NOMO-1 (cell line): Measurements from ENCODE around the gene KIRREL3.
A peak's percentile ranks its signal among the peaks of the same experiment; 100 is the strongest.
"Not testable (repeated sequence)": the region's sequence is repeated elsewhere in the genome, so short reads cannot be mapped to it uniquely, and the experiment has no call there.

Experiments used
- DNase-seq, 2 experiments: peaks; one replicate each; lab custom pipeline; 2025; ENCODE audit not compliant: unreplicated experiment in 2 of 2; lab: John Stamatoyannopoulos, UW

The KIRREL3 gene

DNA sequence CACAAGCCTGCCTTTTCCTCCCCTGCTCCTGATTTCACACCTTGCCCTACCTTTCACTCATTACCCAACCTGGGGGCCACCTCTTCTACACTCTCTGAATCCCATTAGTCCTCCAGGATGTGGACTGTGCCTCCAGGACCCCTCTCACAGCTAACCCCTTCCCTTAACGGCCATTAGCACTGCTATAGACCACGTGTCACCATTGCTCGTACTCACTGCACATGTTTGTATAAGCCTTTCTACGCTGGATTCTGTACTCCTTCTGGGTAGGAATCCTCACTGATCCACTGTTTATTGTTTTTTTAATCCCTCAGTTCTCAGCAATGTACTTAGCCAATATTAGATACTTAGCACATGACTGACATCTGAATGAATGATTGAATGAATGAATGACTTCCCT is 40.9 kb downstream of the KIRREL3 start:
- no peak for DNase-seq

DNA sequence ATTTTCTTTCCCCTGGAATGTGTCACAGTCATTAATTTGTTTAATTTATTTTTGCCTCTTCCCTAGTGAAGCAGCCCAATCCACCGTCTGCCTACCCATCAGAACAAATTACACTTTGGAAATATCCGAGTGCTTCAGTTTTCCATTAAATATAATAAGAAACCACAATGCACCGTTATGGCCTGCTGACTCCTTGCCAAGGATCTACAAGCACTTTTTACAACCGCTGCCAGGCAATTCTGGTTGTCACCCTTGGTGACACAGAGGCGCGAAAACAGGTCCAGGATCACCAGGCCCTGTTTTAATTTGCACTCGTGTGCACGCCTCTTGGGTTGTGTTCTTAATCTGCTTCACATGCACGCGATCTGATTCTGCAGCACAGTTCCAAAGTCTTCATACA is 43.9 kb downstream of the KIRREL3 start:
- no peak for DNase-seq

DNA sequence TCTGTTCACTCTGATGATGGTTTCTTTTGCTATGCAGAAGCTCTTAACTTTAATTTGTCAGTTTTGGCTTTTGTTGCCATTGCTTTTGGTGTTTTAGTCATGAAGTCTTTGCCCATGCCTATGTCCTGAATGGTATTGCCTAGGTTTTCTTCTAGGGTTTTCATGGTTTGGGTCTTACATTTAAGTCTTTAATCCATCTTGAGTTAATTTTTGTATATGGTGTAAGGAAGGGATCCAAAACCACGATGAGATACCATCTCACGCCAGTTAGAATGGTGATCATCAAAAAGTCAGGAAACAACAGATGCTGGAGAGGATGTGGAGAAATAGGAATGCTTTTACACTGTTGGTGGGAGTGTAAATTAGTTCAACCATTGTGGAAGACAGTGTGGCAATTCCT is 48.0 kb downstream of the KIRREL3 start:
- not testable (repeated sequence) for DNase-seq

DNA sequence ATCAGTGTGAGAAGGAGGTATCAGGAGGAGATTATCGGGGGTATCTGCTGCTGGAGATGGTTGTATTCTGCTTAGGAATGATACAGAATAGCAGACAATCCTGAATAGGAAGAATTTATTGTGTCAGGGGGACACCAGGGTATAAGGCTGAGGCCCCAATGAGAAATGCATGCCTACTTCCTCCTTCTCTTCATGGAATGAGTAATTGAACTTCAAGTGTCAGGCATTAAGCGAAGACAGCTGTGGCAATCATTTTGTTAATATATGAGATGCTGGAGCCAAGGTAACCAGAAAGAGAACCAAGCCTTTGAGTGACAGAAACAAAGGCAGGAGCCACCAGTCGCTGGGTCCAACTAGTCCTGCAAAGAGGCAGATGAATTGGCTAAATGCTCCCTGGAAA is 49.1 kb downstream of the KIRREL3 start:
- DNase-seq: no peak

DNA sequence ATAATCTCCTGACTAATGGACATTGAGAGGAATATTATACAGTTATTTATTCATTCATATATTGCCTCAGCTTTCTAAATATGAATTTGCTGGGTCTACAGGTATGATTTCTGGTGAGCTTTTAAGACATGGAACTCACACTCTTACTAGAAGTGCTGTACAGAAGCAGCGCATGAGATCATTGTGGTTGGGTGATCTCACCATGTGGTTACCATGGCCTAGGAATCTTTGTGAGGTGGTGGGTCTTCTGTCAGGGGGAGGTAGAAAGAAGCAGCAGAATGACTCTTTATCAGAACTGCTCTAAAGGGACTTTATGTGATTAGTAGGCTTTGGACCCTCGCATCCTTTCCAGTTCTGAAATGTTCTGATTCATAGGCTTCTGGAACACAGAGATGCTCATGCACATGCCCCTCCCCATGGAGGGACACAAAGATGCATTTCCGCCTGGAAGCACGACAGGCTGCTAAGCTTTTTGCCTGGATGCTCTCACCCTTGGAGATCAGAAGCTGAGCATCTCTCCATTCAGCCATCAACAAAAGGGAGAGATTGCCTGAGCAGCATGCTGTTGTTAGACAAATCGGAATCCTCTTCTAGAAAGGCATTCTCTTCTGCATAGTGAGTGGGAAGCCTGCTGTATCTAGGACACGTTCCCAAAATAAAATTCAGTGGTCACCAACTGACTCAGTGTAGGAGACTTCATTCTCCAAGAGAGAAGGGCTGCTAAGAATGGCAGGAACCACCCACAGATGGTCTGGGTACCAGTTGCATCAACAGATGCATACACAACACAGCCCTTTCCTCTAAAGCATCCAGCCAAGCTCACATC is 51.3 kb downstream of the KIRREL3 start:
- DNase-seq: no peak

DNA sequence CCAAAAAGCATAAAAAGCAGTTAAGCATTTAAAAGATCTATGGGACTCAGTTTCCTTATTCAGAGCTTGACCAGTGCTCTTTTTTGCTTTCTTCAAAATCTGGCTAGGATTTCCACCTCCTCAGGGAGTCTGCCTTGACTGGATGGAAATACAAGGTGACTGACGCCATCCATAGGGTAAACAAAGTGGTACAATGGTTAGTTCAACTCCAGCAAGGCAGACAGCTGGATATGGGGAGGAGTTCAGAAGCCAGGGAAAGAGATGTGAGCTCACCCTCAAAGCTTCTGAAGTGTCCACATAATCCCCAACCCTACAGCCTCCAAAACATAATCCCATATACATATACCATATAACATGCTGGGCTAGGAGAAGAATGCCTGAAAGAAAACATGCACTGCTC is 52.0 kb downstream of the KIRREL3 start:
- DNase-seq: no peak

DNA sequence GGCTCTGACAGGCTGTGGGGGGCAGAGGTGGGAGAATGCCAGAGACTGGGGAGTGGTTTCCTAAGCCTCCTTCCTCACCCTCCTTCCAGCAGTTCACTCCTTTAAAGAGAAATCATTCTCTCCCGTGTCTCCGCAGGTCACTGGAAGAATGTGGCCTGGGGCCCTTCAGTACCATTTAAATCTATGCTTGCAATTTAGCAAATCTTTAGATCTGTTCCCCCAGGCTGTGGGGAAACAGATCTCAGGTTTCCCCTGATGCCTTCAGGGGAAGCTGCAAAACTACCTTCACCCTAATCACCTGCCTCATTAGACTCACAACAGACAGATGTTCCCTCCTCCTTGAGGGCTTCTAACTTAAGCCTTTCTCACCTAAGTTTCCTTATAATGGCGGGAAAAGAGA is 55.3 kb downstream of the KIRREL3 start:
- DNase-seq: no peak

DNA sequence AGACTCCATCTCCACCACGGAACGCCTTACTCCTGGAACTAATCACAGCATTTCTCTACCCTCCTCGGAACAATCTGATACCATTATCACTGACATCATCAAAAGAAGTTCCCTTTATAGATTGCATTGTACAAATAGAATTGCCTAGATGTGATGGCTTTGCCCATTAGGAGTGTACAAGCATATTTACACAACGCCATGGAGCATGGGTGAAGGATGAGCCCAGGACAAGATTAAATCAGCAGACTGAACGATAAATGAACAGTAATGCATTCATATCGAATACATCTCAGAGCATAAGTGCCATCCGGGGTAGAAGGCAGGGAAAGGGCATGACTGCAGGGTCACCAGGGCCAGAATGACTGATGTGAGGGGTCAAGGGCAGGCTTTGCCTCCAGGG is 57.3 kb downstream of the KIRREL3 start:
- DNase-seq: no peak

DNA sequence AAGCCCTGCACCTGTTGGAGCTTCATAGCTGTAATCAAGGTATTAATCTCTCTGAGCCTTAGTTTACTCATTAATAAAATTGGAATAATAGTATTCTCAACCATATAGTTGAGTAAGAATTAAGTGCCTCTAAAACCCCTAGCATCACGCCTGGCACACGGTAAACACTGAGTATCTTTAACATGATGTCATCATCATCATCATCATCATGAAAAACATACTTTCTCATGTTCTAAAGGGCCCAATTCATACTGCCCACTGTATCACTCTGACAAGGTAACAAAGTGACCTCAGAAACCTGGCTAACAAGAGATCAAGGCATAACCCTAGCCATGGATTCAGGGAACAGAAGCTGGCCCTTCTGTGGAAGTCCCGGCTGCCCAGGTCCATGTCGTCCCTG is 58.4 kb downstream of the KIRREL3 start:
- no peak for DNase-seq

DNA sequence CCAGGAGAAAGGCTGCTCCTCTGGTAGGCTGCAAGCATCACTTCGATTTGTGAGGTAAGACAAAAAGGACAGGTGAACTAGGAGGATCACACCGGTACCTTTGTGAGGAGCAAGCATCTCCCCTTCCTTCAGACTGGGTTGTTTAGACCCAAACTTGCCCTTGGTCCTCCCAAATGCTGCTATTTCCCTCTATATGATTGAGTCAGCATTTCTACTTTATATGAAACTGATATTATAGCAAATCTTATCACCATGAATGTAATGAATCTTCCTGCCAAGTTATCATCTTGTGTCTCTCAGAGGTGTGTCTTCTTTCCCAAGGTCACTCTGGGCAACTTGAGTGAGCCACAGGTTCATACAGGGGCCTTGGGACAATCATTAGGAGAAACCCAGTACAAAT is 61.0 kb downstream of the KIRREL3 start:
- no peak for DNase-seq

DNA sequence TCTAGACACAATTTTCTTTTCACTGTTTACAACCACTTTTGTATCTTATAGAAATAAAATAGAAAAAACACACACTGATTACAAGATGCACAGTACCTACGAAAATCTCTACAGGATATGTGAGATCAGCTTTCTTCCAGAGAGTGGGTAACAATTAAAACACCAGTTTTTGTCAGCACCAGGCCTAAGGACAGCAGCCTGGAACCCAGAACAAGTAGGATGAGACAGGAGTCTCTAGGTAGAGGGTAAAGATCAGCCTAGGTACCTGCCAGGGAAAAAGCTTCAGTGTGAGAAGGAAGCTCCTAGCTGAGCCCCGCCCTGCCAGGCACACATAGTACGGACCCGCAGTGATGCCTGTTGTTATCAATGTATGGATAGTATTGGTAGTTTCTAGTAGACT is 61.9 kb downstream of the KIRREL3 start:
- DNase-seq: no peak

DNA sequence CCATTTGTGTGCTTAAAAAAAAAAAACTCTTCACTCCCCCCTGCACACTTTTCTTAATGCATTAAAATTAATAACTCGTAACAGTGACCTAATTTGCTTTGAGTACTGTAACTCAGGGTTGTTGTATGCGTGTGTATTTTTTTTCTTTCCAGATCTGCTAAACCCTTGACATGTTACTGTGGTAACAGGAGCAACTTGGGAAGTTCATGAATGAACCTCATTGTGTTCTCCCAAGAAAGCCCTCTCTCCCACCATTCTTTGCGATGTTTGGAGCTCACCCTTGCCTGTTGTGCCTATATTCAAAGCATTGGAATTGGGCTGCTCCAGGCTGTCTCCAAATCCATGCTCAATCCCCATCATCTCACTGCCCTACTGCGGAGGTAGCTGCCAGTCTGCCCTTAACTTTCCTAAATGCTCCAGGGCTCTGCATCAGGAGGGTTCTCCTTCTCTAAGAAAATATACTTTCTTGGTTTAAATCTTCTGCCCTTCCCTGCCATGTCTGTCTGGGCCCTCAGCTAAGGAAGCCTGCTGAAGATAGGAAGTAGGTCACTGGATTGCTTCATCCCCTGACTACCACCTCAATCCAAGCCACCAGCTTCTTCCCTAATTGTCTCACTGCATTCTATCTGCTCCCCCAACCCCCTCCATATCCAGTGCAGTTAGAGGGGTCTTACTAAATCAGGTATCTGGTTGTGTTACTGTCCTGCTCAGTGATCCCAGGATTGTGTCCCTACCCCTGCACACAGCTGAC is 70.3 kb downstream of the KIRREL3 start:
- peak in 1 of 2 experiments; percentile 18 for DNase-seq

DNA sequence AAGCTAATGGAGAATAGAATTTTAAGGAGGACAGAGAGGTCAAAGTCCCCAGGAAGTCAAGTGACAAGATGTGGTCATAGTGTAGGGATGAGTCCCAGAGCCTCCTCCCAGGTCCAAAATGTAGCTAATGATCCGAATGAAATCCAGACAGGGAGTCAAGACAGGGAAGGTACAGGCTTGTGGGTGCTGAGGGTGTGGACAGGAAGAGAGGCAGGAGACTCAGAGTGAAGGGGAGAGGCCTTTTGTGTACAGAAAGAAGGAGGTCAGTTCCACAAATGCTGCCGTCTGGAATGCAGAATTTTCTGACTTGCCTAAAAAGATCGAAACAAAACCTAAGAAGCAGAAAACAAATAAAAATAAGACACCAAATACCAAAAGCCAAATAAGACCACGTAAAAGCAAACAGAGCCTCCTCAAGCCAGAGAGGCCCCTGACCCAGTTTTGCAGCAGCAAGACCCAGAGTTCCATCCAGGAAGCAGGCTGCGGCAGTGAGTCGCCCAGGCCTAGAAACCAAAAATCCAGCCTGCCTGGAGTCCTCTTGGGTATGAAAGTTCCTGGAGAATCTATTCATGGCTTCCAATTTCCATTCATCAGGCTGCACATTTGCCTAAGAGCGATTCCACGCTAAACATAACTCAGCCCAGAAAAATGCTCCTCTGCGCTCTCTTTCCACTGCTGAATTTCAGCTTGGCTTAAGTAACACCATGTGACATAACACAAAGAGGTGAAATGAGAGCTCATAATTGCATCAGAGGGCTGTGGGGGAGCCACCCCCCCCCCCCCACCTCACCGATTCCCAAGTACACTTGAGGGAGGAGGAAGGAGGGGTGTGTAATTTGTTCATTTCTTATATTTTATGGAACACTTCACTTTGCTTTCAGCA is 71.2 kb downstream of the KIRREL3 start:
- DNase-seq: no peak

DNA sequence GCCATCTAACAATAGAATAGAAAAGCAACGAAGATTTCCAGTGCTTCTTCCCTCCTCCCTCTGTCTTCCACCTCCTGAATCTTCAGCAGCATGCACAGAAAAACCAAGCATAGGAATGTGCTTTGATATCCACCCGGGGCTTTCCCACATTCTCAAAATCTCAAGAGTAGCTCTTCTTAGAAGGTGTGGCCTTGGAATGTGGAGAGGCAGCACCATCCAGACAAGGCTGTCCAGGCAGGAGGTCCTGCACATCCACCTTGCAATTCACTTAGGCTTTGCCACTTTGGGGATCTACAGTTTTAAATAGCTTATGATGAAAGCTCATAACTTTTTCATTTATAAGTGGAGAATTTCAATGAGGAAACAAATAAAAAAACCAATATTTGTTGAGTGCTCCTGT is 72.9 kb downstream of the KIRREL3 start:
- no peak for DNase-seq

DNA sequence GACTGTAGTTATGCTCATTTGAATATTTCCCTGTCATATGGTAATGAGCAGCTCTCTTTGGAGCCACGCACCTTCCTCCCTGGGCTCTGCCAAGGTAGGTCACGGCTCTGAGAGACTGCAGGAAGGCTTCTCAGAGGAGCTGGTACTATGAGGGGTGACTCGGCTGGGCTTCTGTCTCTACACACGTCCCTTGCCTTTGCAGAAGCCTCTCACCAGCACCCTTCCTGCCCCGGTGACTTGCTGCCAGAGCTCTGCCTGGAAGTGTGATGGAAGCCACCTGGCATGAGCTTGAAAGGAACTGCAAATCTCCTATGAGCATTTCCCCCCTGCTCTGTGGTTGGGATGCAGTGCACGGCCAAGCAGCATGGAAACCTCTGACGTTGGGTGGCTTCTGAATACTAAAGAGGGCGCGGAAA is 74.2 kb downstream of the KIRREL3 start:
- DNase-seq: no peak

DNA sequence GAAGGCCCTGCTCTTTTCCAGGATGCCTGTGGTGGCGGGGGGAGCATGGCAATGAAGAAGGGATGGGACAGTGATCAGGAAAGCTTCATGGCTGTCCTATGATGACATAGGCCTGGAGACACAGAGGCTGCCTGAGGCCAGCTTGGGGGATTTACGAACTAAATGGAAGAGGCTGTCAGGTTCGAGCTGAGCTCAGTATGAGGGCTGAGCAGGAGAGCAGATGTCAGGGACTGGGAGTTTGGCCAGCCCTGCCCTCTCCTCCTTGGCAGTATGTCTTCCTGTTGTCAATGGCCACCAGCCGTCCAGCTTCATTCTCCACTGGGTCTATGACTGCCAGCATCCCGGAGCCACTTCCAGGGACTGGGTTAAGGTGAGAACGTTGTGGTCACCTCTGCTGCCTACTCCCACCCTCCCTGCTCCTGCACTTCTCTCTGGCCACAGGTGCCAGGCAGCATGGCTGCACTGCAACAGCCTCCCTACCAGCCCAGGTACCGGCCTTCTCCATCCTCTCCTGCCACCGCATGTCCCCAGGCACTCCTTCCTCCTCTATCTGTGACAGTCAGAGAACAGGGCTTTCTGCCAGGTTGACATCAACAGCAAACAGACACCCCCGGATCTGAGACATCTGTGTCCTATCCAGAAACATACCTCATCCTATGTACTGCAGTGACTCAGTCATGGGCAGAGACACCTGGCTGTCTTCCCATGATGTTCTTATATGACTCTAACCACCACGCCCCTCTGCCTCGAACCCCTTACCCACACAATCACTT is 75.1 kb downstream of the KIRREL3 start:
- no peak for DNase-seq

DNA sequence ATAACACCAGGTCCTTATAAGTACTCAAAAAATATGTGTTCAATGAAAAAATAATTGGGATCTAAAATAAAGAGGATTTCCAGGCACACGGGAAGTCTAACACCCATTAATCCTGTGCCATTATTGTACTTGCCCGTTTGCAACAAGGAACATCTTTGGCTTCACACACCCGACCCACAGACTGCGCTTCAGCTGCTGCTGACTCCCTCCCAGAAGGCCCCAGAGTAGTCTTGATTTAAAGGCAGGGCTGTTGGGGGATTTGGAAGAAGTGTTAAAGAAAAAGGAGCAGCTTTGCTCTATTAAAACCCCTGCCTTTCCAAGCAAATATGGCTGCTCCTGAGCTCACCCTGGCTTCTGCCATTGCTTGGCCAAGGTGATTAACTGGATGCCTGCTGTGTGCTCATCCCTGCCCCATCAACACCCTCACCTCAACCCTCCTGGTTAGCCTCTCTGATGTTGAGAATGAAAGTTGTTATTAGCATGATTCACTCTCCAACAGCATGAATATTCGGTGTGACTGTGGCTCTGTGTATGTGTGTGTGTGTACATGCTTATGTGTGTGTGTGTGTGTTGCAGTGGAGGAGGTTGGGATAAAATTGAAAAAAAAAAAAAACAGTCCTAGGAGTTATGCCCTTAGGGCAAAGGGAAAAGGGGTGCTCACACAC is 76.1 kb downstream of the KIRREL3 start:
- DNase-seq: no peak

DNA sequence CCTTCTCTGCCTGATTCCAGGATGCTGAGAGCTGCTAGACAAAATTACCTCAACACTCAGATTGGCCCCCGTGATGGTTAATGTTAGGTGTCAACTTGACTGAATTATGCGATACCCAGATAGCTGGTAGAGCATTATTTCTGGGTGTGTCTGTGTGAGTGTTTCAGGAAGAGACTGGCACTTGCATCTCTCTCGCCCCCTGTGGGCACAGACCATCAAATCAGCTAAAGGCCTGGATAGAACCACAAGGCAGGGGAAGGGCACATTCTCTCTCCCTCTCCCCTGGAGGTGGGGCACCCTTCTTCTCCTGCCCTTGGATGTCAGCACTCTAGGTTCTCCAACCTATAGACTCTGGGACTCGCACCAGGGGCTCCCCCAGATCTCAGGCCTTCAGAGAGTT is 79.7 kb downstream of the KIRREL3 start:
- DNase-seq: no peak

DNA sequence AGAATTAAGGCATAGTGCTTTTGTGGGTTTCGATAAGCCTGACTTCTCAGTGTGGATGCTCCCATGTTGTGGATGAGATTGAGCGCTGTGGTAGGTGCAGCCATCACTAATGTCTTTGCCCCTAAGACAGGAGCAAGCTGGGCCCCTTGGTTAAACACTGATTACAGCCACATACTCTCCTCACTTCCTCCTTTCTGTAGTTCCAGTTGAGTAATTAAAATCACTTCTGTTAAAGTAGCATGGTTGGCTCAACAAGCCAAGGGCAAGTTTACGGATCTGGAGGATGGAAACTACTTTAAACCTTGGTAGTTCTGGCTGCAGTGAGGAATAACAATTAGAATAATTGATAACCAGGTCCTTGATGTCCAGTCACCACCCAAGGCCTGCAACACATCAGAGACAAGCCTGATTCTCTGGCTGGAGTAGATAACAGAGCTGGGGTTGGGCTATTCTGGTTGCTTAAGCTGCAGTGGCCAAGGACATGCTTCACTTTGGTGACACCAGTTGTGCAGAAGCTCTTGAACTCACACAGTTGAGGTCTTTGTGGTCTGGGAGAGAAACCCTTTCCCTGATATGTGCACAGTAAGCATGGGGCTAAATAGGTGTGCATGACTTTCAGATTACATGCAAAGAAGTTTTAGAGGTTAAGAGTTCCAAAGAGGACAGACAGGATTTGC is 81.3 kb downstream of the KIRREL3 start:
- peak; percentile 43 to 77 for DNase-seq
